Stimulated activated CD8-positive, alpha-beta memory T cell treated with anti-CD3 and anti-CD28 coated beads, Interleukin-12 subunit alpha, Interleukin-12 subunit beta, amount 100 ng/mL, for 4 hours (primary cell): ENCODE results near the gene HOXC13.
A peak's percentile ranks its signal among the peaks of the same experiment; 100 is the strongest.

Source experiments
- DNase-seq: peaks from one replicate; pipeline ENCODE4 v3.0.0-alpha.2; 2020; ENCODE audit warnings: low read depth

HOXC13 gene

DNA sequence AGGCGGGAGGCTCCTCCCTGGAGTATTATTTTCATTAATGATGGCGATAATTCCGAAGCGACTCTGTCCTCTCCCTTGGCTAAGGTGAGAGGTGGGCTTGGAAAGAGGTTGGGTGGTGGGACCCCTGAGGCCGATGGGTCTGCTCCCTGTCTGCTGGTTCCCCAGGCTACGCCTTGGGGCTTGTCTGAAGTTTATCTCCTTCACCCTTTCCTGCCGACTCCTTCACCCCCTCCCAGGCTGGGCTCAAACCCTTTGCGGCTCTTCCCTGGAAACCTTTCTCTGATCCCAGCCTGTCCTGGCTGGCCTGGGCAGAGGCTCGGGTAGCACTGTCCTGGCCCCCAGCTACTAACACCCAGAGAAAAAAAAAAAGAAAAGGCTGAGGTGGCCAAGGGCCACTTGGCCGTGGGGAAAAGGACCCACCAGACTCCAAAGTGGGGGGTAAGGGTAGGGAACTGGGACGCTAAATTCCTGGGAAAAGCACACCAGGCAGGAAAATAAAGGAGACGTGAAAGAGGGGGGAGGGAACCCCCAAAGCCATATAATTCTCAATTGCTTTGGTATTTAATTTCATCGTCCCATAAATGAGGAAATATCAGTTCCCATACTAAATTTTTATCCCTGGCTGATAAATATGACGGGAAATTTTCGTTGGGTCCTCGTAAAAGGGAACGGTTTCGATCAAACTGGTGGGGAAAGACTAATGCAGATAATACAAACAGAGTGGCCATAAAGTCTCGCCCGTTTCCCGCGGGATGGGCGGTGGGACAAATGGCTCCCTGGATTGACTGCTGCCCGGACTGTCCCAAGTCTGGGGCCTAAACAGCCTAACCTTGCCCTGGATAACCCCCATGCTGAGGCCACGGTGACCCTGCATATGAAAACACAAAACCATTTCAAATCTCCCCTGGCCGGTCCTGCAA lies 44.3 kb downstream of the HOXC13 start:
- DNase-seq: no peak

DNA sequence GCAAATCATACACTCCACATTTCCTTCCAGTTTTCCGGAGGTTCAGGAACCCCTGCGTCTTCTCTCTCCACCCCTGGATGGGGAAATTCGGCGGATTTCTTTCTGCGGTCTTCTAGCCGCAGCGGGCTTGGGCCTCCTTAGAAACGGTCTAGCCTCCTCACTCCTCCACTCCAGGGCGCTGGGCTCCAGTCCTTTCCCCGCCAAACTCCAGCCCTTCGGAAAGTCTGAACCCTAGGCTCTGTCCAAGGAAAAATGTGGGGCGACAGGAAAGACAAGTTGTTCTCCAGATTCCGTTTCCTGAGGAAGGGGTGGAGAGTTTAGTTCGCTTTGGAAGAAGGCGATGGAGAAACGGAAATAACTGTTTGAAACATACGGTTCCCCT lies 44.9 kb downstream of the HOXC13 start:
- DNase-seq: no peak

GRCh38 chr12:53983950-53984572 lies 45.4 kb downstream of the HOXC13 start:
- no peak for DNase-seq

GRCh38 chr12:53984901-53985691 lies 46.5 kb downstream of the HOXC13 start, which contains the start of gene HOXC10:
HOXC10 (plus strand) TSS chr12:53985146; CDS start chr12:53985260, 114 bp downstream.
- DNase-seq: peak; percentile 48

GRCh38 chr12:53985692-53985993 lies 47.0 kb downstream of the HOXC13 start:
- DNase-seq: no peak

GRCh38 chr12:53985994-53986685 lies 47.5 kb downstream of the HOXC13 start:
- DNase-seq: no peak

GRCh38 chr12:53986686-53987483 lies 48.3 kb downstream of the HOXC13 start:
- DNase-seq: no peak

DNA sequence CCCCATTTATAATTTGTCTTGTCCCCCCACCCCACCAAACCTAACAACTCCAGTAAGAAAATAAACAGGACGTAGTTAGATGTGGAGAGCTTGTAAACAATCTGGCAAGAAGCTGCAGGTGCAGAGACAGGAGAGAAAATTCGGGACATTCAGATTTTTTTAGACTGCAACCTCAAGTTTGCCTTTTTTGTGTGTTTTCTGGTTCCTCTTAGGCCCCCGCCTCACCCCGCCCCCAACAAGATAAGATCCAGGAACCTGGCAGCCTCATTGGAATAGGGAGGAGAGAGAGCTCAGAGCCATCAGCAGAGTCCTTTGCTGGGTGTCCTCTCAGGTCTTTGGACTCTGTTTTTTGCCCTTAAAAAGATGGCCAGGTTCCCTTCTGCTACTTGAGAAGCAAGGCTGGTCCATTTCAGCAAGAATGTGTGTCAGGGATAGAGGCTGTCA lies 49.2 kb downstream of the HOXC13 start:
- DNase-seq: no peak

DNA sequence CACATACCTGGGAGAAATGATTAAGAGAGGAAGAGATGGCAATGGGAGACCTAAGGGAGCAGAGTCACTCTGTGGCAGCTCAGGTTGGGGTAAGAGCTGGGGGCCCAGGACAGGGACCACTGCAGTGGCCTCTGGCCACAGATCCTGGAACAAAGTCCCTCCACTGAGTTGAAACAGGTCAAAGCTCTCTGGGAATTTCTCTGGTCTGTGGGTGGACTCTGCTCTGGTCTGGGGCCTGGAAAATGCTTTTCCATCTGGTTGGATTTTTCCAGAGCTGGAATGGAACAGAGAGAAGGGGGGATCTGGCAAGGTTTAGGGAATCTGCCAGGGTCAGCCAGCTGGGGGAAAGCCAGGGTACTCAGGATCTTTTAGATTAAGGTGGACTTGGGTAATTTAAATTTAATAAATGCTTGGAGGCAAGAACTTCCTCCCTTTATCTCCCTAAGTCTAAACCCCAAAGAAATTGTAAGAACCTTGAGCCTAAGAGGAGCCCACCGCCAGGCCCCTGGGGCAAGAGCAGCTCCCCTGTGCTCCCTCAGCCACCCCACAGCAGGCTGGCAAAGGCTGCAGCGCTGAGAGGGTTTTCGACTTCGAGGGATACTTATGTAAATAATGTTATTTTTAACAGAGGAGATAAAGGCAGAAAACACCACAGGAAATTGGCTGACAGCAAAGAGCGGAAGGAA lies 50.1 kb downstream of the HOXC13 start:
- DNase-seq: no peak

DNA sequence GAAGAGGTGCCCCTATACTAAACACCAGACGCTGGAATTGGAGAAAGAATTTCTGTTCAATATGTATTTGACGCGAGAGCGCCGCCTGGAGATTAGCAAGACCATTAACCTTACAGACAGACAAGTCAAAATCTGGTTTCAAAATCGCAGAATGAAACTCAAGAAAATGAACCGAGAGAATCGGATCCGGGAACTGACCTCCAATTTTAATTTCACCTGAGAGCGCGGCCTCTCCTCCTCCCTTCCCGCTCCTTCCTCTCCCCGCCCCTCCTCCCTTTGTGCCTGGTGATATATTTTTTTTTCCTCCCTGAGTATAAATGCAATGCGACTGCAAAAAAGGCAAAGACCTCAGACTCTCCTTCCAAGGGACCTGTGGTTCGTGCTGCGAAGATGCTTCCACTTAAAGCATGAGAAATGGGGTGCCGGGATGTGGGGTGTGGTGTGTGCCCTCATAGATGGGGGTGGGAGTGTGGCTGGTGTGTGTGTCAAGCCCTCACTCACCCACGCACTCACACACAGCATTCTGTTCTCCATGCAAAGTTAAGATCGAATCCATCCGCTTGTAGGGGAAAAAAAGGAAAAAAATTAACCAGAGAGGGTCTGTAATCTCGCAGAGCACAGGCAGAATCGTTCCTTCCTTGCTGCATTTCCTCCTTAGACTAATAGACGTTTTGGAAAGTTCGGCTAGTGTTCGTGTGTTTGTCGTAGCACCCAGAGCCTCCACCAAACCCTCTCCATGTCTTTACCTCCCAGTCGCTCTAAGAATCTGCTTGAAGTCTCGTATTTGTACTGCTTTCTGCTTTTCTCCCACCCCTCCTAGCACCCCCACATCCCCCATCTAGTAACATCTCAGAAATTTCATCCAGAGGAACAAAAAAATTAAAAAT lies 50.8 kb downstream of the HOXC13 start:
- no peak for DNase-seq

- no peak for DNase-seq
Measured at GRCh38 chr12:53990311-53991076, 51.9 kb downstream of the HOXC13 start.

DNA sequence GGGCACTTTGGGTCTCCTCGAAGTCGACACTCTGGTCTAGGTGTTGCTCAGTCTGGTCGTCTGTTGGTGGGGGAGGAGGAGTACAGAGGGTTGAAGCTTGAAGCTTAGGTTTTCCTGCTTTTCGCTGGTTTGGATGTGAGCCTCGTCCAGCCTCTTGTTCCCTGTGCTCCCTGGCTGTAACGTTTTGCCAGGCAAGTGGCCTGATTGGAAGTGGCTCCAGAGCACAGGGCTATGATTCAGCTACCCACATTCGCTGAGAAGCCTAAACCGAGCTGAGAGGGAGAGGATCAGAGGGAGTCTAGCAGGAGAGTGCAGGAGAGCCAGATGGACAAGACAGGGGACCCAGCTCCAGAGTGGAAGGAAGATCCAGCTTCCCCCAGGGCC lies 52.4 kb downstream of the HOXC13 start:
- no peak for DNase-seq

- no peak for DNase-seq
Measured at GRCh38 chr12:53992377-53992889, 53.8 kb downstream of the HOXC13 start.

GRCh38 chr12:53993162-53994008 lies 54.8 kb downstream of the HOXC13 start:
- DNase-seq: no peak

GRCh38 chr12:53994009-53994263 lies 55.3 kb downstream of the HOXC13 start:
- DNase-seq: no peak

DNA sequence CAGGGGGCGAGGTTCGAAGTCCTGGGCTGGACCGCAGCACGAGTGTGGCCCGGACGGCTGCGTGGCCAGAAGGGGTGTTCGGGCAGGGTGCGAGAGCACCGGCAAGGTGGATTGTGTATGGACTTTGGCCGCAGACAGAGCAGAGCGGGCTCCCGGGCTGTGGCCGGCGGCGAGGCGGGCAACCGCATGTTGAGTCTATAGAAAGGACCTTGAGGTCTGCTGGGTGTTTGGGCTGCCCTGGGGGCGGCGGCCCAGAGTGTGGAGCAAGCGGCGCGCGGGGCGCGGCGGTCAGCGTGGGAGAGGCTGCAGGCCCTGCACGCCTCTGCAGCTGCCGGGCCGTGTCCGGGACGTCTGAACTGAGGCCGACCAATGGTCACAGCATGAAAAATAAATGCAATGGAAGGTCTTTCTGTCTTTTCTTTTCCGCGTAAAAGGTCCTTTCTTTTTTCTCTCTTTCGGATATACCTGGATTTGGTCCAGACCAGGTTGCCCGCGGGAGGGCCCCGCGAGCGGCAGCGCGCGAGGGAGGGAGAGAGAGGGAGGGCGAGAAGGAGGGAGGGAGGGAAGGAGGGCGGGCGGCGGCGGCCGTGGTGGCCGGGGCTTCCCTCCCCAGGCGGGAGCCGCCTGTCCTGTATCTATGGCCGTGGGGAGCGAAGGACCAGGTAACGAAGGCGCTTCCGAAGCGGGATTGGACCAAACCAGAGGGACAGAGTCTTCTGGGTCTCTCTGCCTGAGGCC lies 55.8 kb downstream of the HOXC13 start:
- no peak for DNase-seq

- no peak for DNase-seq
Measured at GRCh38 chr12:53995002-53995377, 56.4 kb downstream of the HOXC13 start.
